CD4-positive, alpha-beta T cell treated with Interleukin-12 subunit alpha and Interleukin-12 subunit beta, for 1 hour (primary cell): ENCODE data around the gene TSGA10.
A peak's percentile ranks its signal among the peaks of the same experiment; 100 is the strongest.
"Not testable (repeated sequence)": the region's sequence is repeated elsewhere in the genome, so short reads cannot be mapped to it uniquely, and the experiment has no call there.

Experiments
- DNase-seq: peaks from one replicate; pipeline ENCODE4 v3.0.0-alpha.2; 2020

TSGA10 gene

DNA sequence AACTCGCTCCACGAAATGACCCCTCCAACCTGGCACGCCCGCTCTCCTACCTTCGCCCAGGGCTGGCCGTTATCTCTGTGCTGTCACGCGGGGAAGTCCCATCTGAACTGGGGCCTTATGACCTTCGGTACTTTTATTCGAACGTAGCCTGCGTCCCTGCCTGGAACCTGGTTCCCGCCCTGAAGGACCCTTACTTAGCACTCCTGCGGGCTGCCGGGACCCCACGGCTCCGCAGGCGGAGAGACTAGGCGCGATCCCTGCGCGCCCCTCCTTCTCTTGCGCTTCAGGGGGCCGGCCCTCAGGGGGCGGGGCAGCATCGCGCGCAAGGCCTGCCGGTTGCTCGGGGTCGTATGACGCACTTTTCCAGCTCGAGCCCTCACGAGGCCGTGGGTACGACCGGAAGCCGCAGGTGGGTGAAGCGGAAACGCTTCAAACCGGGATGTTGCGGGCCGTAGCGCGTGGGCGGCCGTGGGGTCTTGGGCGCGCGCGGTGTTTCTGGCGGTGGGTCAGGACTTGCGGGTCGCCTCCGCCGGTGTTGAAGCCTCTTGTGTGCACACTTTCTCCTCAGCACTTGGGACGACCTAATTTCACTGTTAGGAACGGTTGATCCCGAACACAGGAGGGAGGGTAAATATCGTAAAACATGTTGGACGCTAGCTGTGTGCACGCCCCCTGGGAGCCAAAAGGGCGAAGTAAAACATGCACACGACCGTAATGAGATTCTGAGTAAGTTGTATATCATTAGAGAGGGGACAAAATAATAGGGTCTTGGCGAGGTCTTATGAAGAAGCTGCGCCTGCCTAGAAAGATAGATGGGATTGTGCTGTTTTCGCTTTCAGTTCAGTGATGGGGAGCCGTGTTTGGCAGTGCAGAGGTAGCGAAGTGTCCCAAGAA lies at the start of gene TSGA10, which contains the start of gene LIPT1:
TSS of gene TSGA10 (minus strand) at position 300 of the 894 bp plus-strand sequence. CDS start 45,503 bp downstream, outside the sequence.
TSS of gene LIPT1 (plus strand) at position 325 of the 894 bp plus-strand sequence. CDS start 6,991 bp downstream, outside the sequence.
- peak; percentile 90 for DNase-seq

GRCh38 chr2:99201959-99202678 lies 47.4 kb upstream of the TSGA10 start:
- DNase-seq, result no peak

DNA sequence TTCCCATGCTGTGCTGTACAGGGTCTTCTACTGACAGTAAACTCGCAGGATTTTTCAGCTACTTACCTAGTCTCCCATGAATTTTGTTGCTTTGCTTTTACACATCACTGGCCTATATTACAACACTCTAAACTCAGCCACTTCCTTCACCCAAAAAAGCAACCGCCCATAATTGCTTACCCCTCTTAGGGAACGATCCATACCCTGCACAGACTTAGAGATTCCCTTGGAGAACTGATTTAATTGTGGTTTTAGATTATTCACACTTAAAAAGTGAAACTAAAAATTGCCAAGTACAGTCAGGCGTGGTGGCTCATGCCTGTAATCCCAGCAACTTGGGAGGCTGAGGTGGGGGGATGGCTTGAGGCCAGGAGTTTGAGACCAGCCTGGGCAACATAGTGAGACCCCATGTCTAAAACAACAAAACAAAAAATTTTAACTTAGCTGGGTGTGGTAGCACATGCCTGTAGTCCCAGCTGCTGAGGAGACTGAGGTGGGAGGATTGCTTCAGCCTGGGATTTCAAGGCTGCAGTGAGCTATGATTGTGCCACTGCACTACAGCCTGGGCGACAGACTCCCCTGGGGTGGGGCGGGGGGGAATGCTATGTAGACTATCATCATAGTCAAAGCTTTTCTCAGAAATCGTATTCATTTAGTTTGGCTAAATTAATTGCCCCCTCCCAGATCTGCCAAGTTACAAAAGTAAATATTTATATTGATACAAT lies 45.5 kb upstream of the TSGA10 start:
- DNase-seq, result no peak

DNA sequence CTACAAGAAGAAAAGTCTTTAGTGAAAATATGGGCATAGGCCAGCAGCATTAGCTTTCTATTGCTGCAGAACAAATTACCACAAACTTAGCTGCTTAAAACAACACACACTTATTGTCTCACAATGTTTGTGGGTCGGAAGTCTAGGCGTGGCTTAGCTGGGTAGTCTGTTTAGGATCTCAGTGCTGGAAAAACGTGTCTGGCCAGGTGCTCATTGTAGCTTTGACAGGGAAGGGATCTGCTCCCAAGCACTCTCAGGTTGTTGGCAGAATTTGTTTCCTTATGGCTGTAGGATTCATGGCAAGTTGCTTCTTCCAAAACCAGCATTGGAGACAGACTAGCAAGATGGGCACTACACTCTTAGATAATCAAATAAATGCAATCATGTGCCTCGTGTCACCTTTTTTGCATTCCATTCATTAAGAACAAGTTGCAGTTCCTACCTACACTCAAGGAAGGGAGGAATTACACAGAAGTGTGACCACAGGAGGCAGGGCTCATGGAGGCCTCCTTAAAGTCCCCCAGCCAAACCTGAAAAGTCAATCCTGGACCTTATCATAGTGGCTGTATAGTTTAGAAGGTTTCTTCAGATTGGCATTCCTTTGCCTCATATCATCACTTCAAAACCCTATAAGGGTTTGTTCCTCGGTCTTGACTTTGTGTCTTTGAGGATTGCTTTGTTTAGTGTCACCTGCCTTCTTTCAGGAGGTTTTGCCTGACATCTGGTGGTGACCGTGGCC lies 43.5 kb upstream of the TSGA10 start:
- no peak for DNase-seq

GRCh38 chr2:99192364-99192763 lies 37.6 kb upstream of the TSGA10 start:
- DNase-seq, result not testable (repeated sequence)

GRCh38 chr2:99190548-99190947 lies 35.8 kb upstream of the TSGA10 start:
- DNase-seq, result no peak

GRCh38 chr2:99188357-99188756 lies 33.6 kb upstream of the TSGA10 start:
- no peak for DNase-seq

- DNase-seq, result no peak
Observed at GRCh38 chr2:99187011-99187410, 32.3 kb upstream of the TSGA10 start.

DNA sequence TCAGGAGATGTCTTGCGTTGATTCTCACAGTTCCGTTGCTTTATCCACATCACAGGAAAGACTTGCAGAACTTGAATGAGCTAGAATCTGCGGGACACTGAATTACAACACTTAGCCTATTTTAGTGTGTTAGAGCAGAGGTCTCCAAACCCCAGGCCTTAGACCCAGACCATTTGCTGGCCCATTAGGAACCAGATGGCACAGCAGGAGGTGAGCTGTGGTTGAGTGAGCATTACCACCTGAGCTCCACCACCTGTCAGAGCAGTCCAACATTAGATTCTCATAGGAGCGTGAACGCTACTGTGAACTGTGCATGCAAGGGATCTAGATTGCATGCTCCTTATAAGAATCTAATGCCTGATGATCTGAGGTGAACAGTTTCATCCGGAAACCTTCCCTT lies 30.1 kb upstream of the TSGA10 start:
- DNase-seq, result no peak

- no peak for DNase-seq
Observed at GRCh38 chr2:99183025-99183424, 28.3 kb upstream of the TSGA10 start.

- no peak for DNase-seq
Observed at GRCh38 chr2:99181624-99182000, 26.9 kb upstream of the TSGA10 start.

- peak; percentile 93 for DNase-seq
Observed at GRCh38 chr2:99180755-99181623, 26.2 kb upstream of the TSGA10 start, which contains the start of the genes MITD1 and MRPL30. Gene MITD1, minus strand, starts transcription at chr2:99181058. Its CDS starts 77 bp downstream, at chr2:99180981. Gene MRPL30, plus strand, starts transcription at chr2:99181184. Its CDS starts 5,020 bp downstream, at chr2:99186204.

- DNase-seq, result no peak
Observed at GRCh38 chr2:99171377-99172140, 16.8 kb upstream of the TSGA10 start.

- no peak for DNase-seq
Observed at GRCh38 chr2:99169534-99169933, 14.8 kb upstream of the TSGA10 start.

- DNase-seq, result no peak
Observed at GRCh38 chr2:99166218-99166617, 11.5 kb upstream of the TSGA10 start.

DNA sequence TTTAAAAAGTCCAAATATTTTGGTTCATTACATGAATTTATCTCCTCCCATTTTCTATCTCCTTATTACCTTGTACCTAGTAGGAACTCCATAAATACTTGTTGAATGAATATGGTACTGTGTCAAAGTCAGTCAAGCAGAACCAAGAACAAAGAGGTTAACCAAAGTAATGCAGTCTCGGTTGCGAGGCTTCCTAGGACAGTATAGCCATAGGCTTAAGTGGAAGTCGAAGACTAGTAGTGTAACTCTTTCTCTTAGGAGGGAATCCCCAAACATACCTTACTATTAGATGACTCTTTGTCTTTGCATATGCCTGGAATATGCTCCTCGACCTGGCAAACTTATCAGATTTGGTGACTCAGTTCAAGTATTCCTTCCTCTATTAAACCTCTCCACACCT lies 4.9 kb upstream of the TSGA10 start:
- no peak for DNase-seq

DNA sequence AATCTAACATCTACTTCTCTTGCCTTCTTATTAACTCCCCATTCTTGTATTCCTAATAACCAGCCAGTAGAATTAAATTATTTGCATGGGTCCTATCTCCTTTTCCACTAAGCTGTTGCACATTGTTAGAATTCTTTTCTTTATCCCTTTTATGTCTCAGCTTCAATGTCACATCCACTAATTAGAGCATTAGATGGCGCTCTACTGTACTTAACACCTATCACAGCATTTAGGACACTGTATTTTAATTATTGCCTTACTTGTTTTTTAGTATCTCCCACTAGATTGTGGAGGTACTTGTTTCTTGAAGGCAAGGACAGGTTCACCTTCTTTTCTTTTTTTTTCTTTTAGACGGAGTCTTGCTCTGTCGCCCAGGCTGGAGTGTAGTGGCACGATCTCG lies 3.9 kb upstream of the TSGA10 start:
- no peak for DNase-seq

GRCh38 chr2:99156891-99157290 lies 2.1 kb upstream of the TSGA10 start:
- no peak for DNase-seq

- no peak for DNase-seq
Observed at GRCh38 chr2:99153921-99154604, 679 bp downstream of the TSGA10 start.
